Hematopoietic multipotent progenitor cell treated with erythropoietin and hydrocortisone succinate and interleukin-3 and kit ligand, for 6 days (in vitro differentiated cells): ENCODE results near the gene LGALS4.
"Not testable (repeated sequence)": the region's sequence is repeated elsewhere in the genome, so short reads cannot be mapped to it uniquely, and the experiment has no call there.

Source experiments
- DNase-seq: peaks from one replicate; pipeline ENCODE4 v3.0.0-alpha.2; 2015

LGALS4 gene

DNA sequence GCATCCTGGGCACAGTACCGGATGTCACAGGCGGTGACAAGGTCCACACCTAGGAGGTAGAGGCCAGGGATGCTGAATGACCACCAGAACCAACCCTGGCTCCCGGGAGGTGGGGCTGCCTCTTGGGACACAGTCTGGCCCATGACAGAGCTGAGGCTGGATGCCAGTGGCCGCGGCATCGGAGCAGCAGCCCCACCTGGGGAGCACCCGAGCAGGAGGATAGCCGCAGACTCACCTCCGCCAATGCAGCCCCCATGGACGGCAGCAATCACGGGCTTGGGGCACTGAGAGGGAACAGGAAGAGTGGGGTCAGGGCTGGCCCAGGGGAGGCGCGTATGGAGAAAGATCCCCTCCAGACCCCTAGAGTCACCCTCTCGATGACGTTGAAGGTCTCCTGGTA, 4.3 kb upstream of the LGALS4 start:
- DNase-seq, result no peak

- DNase-seq, result no peak
Observed at GRCh38 chr19:38816131-38816750, 3.5 kb upstream of the LGALS4 start.

GRCh38 chr19:38815059-38816001, 2.6 kb upstream of the LGALS4 start:
- no peak for DNase-seq

GRCh38 chr19:38813932-38814331, 1.2 kb upstream of the LGALS4 start:
- not testable (repeated sequence) for DNase-seq

DNA sequence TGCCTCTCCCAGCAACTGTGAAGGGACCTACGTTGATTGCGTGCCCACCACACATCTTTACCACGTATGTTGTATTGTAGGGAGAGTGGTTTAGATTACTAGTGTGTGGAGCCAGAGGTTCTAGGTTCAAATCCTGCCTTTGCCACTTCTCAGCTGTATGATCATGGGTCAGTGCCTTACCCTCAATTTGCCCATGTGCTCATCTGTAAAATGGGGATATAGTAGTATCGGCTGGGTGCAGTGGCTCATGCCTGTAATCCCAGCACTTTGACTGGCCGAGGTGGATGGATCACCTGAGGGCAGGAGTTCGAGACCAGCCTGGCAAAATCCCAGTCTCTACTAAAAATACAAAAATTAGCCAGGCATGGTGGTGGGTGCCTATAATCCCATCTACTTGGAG, 578 bp upstream of the LGALS4 start:
- DNase-seq, result no peak

DNA sequence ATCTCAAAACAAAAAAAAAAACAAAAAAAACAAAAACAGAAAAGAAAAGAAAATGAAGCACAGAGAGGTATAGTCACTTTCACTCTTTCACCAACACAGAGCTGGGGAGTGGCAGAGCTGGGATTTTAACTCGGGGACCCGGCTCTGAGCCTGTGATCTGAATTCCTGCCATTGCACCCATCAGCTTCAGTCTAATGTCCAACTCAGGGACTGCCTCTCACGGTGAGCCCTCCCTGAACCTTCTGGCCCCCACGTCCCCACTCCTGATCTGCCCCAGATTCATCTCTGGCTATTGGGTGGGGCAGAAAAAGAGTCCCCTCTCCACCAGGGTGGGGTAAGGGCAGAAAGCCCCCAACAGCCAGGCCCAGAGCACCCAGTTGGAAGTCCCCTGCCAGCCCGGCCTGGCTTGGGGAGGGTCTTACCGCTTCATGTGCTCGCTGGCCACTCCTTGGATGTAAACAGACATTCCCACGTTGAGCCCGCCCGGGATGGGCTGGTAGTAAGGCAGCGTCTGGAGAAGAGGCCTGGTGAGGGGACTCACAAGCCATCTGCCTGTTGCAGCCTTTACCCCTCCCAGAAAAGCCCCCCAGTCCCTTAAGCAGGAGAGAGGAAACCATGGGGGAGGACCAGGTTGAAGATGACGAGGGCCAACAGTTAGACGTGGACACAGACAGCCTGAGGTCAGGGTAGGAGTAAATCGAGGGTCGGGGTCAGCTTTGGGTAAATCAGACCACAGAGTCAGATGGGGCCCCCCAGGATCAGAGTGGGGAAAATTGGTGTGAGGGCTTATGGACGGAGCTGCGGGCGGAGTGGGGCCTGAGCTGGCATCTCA, 520 bp downstream of the LGALS4 start:
- DNase-seq, result no peak

DNA sequence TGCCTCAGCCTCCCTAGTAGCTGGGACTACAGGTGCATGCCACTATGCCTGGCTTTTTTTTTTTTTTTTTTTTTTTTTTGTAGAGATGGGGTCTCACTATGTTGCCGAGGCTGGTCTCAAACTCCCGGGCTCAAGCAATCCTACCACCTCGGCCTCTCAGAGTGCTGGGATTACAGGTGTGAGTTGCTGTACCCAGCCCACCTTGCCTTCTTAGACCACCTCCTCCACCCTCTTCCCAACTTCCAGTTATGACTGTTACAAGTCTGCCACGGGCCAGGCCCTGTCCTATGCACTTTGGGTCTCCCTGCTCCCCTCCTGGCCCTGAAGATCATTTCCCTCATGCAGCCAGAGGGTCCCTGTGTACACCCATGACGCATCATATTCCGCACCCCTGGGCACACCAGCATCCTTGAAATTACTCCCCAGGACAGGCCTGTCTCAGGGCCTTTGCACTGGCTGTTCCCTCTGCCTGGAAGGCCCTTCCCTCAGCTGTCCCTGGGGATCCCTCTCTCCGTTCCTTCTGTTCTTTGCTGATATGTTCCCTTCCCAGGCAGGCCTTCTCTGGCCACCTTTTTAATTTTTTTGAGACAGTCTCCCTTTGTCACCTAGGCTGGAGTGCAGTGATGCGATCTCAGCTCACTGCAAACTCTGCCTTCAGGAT, 3.0 kb downstream of the LGALS4 start:
- no peak for DNase-seq

DNA sequence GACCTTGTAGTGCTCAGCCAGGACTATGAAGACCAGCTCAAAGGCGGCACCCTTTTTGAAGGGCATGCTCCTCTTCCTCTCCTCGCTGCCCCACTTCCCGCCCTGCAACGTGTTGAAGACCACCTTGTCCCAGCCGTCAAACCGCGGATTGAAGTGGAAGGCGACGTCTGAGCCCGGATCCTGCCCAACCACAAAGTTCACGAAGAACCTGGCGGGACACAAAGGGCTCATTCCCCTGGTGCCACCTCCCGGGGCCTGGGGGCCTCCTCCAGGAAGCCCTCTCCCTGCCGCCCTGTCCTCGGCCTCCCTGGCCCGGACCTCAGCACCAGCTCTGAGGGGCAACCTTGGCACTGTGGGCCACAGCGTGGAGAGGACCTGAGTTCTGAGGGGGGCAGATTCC, 4.0 kb downstream of the LGALS4 start:
- DNase-seq, result no peak

DNA sequence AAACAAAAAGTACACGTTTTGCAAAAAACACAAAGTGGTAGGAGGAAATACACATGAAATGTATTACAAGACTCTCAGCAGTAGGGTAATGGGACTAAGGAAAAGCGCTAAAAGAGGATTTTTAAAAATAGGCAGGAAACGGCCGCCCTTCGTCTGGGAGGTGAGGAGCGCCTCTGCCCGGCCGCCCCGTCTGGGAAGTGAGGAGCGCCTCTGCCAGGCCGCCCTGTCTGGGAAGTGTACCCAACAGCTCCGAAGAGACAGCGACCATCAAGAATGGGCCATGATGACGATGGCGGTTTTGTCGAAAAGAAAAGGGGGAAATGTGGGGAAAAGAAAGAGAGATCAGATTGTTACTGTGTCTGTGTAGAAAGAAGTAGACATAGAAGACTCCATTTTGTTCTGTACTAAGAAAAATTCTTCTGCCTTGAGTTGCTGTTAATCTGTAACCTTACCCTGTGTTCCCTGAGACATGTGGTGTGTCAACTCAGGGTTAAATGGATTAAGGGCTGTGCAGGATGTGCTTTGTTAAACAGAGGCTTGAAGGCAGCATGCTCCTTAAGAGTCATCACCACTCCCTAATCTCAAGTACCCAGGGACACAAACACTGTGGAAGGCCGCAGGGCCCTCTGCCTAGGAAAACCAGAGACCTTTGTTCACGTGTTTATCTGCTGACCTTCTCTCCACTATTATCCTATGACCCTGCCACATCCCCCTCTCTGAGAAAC, 5.2 kb downstream of the LGALS4 start:
- DNase-seq, result not testable (repeated sequence)

DNA sequence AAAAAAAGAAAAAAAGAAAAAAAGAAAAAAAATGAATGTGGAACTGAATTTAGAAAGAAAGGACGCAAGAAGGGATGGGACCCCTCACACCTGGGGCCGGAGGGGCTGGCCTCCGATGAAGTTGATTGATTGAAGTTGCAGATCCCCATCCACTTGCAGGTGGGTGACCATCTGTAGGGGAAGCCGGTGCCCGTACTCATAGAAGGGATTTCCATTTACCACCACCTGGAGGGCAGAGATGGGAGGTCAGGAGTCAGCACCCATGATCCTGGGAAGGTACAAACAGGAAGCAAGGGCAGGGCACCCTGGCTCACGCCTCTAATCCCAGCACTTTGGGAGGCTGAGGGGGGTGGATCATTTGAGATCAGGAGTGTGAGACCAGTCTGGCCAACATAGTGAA, 6.4 kb downstream of the LGALS4 start:
- no peak for DNase-seq

- no peak for DNase-seq
Observed at GRCh38 chr19:38805180-38805579, 7.6 kb downstream of the LGALS4 start.

GRCh38 chr19:38803543-38803942, 9.2 kb downstream of the LGALS4 start:
- no peak for DNase-seq

- no peak for DNase-seq
Observed at GRCh38 chr19:38801359-38802095, 11.2 kb downstream of the LGALS4 start.

DNA sequence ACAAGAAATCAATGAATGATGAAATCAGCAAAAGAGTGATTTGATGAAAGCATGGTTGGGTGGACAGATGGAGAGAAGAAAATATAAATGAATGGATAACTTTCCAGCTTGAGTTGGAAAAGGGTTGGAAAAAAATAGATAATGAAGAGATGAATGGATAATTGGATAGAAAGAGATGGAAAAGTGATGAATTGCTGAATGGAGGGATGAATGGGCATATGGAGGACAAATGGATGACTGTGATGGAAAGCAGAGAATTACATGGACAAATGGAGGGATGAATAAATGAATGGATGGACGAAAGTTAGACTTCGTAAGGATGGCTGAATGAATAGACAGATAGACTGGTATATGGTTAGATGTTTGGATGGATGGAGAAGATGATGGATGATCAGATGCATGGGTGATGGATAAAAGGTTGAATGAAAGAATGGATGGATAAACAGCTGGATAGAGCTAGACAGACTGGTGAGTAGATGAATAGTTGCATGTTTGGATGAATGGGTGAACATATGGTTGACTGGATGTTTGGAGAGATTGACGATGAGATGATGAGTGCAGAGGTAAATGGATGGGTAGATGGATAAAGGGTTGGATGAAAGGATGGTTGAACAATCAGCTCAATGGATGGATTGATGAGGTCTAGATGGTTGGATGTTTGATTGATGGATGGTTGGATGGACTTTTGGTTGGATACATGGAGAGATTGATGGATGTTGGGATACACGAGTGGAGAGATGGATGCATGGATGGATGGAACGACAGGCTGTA, 12.0 kb downstream of the LGALS4 start:
- DNase-seq, result no peak

DNA sequence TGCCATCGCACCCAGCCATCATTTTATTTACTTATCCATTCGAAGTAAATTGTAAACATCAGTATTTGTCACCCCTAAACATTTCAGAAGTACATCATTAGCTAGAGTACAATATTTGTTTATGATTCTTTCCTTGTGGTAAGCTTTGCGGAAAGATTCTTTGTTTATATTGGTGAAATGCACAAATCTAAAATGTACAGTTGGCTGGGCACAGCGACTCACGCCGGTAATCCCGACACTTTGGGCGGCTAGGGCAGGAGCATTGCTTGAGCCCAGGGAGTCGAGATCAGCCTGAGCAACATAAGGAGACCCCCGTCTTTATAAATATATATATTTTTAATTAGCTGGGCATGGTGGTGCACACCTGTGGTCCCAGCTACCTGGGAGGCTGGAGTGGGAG, 13.6 kb downstream of the LGALS4 start:
- DNase-seq, result no peak

GRCh38 chr19:38797781-38798180, 15.0 kb downstream of the LGALS4 start:
- DNase-seq, result not testable (repeated sequence)

DNA sequence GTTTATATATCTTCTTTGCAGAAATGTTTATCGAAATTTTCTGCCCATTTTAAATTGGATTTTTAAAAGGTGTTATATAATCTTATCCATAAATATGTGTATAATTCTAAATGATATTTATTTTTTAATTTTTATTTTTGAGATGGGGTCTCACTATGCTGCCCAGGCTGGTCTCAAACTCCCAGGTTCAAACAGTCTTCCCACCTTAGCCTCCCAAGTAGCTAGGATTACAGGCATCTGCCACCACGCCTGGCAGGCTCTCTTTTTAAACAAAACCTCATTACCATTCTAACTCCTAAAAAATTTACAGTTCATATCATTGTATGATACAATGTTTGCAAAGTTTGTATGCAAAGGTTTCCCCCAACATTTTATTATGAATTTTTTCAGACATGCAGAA, 16.6 kb downstream of the LGALS4 start:
- no peak for DNase-seq

DNA sequence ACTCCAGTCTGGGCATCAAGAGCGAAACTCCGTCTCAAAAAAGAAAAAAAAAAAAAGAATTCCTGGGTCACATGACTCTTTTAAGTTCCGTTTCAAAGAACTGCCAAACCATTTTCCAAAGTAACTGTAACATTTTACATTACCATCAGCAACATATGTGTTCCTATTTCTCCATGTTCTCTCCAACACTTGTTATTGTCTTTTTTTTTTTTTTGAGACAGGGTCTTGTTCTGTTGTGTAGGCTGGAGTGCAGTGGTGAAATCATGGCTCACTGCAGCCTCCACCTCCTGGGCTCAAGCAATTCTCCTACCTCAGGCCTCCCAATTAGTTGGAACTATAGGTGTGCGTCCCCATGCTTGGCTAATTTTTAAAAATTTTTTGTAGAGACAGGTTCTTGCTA, 17.2 kb downstream of the LGALS4 start:
- no peak for DNase-seq

GRCh38 chr19:38793671-38794070, 19.1 kb downstream of the LGALS4 start:
- DNase-seq, result no peak

- no peak for DNase-seq
Observed at GRCh38 chr19:38793177-38793576, 19.6 kb downstream of the LGALS4 start.
